ENCODE data around the gene ANAPC7. TPM values are rescaled to one million over a fixed set of nuclear protein-coding genes. Genes with fewer than 3 reads are reported as not detected.
A peak's percentile ranks its signal among the peaks of the same experiment; 100 is the strongest.

The ANAPC7 gene
- total RNA-seq, 1 experiment from 2014 or later = 91.1 TPM

DNA sequence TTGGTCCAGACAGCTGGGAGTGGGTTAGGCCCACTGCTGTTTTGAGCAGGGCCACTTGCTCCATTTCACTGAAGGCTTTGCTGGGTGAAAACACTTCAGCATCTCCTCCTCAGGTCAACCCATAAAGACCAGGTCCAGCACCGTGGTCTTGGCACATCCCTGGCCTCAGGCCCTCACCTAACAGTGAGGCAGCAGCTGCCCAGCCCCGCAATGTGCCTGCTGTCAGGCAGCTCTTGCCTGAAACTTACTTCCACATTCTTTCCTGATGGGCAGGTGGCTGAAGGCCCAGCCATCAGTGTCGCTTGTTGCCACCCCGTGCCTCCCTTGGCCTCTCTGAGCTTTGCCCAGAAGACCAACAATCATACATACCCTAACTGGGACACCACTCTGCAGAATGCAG is 54.4 kb downstream of the ANAPC7 start:
- H4K5ac ChIP-seq (ENCODE audit: insufficient read length, low read depth, low read length) = no peak overlapping the region
- H3K9ac ChIP-seq (ENCODE audit: extremely low read depth, insufficient read length, low read length) = no peak overlapping the region
- no peak overlapping the region for H3T11ph ChIP-seq (ENCODE audit: low read length)
- H3K23ac ChIP-seq (ENCODE audit: insufficient read length, low read depth, low read length) = no peak overlapping the region
- peak overlapping the region; percentile 58 for H4K8ac ChIP-seq (replicated peaks; ENCODE audit: insufficient read length, low read depth, low read length)
- H2BK15ac ChIP-seq (ENCODE audit: low read depth, low read length) = no peak overlapping the region
- H2AK5ac ChIP-seq (ENCODE audit: insufficient read length, low read length) = no peak overlapping the region
- no peak overlapping the region for H3K56ac ChIP-seq (ENCODE audit: insufficient read length, low read depth, low read length)
- H3K4me1 ChIP-seq (ENCODE audit: insufficient read depth, low read length) = no peaks in the 10 kb centered on the region
- Mint-ChIP-seq H3K36me3 (ENCODE audit: insufficient read depth in 1 of 3, low read depth in 3 of 3) (peaks cover 38 to 68% (median 64%) of the 10 kb centered on the region in 3 experiments), H3K27ac (peak overlapping the region in 1 of 3 experiments; percentile 77; a peak in 2 of 7 replicates), H3K9me3 (no peaks in the 10 kb centered on the region), H3K4me1 (no peaks in the 10 kb centered on the region), H3K27me3 (ENCODE audit: low read depth) (no peaks in the 10 kb centered on the region), H3K4me3 (no peak overlapping the region)
- no peak overlapping the region for H3K14ac ChIP-seq (ENCODE audit: insufficient read depth, low read length)
- H3K18ac ChIP-seq (ENCODE audit: insufficient read length, low read depth, low read length) = no peak overlapping the region
- H2BK5ac ChIP-seq (ENCODE audit: insufficient read length, low read length) = no peak overlapping the region
- no CpG with 5 or more reads among the region's 4 CpGs for WGBS (ENCODE audit: extremely low coverage, insufficient read length, low lambda C conversion rate)
- H3K27me3 ChIP-seq (ENCODE audit: insufficient read depth, low read length) = no peaks in the 10 kb centered on the region
- H2AFZ ChIP-seq (ENCODE audit: low read length) = no peak overlapping the region
- H4K20me1 ChIP-seq (ENCODE audit: control insufficient read depth, insufficient read depth, insufficient read length) = no peaks in the 10 kb centered on the region
- no peak overlapping the region for H3K4me2 ChIP-seq (ENCODE audit: insufficient read depth, insufficient read length, low read length)
- H4K91ac ChIP-seq (ENCODE audit: insufficient read length, low read depth, low read length) = no peak overlapping the region
- TF ChIP-seq, protein P1, sequence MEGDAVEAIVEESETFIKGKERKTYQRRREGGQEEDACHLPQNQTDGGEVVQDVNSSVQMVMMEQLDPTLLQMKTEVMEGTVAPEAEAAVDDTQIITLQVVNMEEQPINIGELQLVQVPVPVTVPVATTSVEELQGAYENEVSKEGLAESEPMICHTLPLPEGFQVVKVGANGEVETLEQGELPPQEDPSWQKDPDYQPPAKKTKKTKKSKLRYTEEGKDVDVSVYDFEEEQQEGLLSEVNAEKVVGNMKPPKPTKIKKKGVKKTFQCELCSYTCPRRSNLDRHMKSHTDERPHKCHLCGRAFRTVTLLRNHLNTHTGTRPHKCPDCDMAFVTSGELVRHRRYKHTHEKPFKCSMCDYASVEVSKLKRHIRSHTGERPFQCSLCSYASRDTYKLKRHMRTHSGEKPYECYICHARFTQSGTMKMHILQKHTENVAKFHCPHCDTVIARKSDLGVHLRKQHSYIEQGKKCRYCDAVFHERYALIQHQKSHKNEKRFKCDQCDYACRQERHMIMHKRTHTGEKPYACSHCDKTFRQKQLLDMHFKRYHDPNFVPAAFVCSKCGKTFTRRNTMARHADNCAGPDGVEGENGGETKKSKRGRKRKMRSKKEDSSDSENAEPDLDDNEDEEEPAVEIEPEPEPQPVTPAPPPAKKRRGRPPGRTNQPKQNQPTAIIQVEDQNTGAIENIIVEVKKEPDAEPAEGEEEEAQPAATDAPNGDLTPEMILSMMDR (conservative IDR thresholded peaks at IDR 0.05) = no peak
- DNase-seq = no peak
- H3K23me2 ChIP-seq (ENCODE audit: insufficient read length, low read depth, low read length, poor library complexity, severe bottlenecking) = peaks cover 3% of the 10 kb centered on the region
- no peaks in the 10 kb centered on the region for H3K79me1 ChIP-seq (ENCODE audit: insufficient read depth, low read depth, low read length, poor library complexity, severe bottlenecking)
- H2BK20ac ChIP-seq (ENCODE audit: low read depth, low read length, poor library complexity, severe bottlenecking) = no peak overlapping the region
- H2BK12ac ChIP-seq (ENCODE audit: insufficient read length, low read depth, low read length) = no peak overlapping the region
- no peak overlapping the region for H2BK120ac ChIP-seq (ENCODE audit: low read depth, low read length, poor library complexity, severe bottlenecking)
- no peaks in the 10 kb centered on the region for H3K79me2 ChIP-seq (ENCODE audit: insufficient read depth, low read length)
- no peak overlapping the region for H3K27ac ChIP-seq (ENCODE audit: insufficient read length, low read depth, low read length)
- no peaks in the 10 kb centered on the region for H3K9me3 ChIP-seq (ENCODE audit: control insufficient read depth, low read depth, low read length)
- no peak overlapping the region for H3K4ac ChIP-seq (ENCODE audit: low read depth, low read length)
